HepG2 (cell line): ENCODE results near the gene TIMM44. TPM values are rescaled to one million over a fixed set of nuclear protein-coding genes. Genes with fewer than 3 reads are reported as not detected.

Experiments used
- ARNTL ChIP-seq: sonication (generic); formaldehyde crosslinking; IDR thresholded peaks from 2 replicates; pipeline ENCODE4 v1.4.0; 2020; ENCODE audit warnings: mild to moderate bottlenecking, missing genetic modification reagents
- ASH2L ChIP-seq: fragments of 300-600, 200-600 bp; sonication (generic); IDR thresholded peaks from 2 replicates; pipeline ENCODE4 v1.7.0; 2017; ENCODE audit warnings: low read depth, mild to moderate bottlenecking, moderate library complexity, mixed read lengths, low read length; ENCODE audit not compliant: insufficient read length
- ATF4 ChIP-seq, 2 experiments: fragments of 450-650 bp in 1 of 2; sonication (generic) in 1 of 2; formaldehyde crosslinking; IDR thresholded peaks; 2 replicates each; pipeline versions ENCODE4 v1.5.0 to v1.8.0; 2020 to 2022; ENCODE audit warnings: mild to moderate bottlenecking in 1 of 2, missing genetic modification reagents in 1 of 2
- ISL2 ChIP-seq: sonication (generic); formaldehyde crosslinking; IDR thresholded peaks from 2 replicates; pipeline ENCODE4 v1.5.0; 2020; ENCODE audit warnings: missing genetic modification reagents
- NFRKB ChIP-seq: fragments of 450-650 bp; IDR thresholded peaks from 2 replicates; pipeline ENCODE4 v1.6.1; 2017
- NR3C1 ChIP-seq: sonication (generic); formaldehyde crosslinking; IDR thresholded peaks from 2 replicates; pipeline ENCODE4 v1.4.0; 2020; ENCODE audit warnings: missing genetic modification reagents
- POGZ ChIP-seq: sonication (generic); formaldehyde crosslinking; IDR thresholded peaks from 2 replicates; pipeline ENCODE4 v1.4.0; 2020; ENCODE audit warnings: mild to moderate bottlenecking, missing genetic modification reagents
- SOX6 ChIP-seq, 2 experiments: fragments of 450-650 bp in 1 of 2; sonication (generic) in 1 of 2; formaldehyde crosslinking in 1 of 2; IDR thresholded peaks; 2 replicates each; pipeline versions ENCODE4 v1.4.0 to v1.6.1; 2017 to 2020; ENCODE audit warnings: antibody characterized with exemption in 1 of 2, mild to moderate bottlenecking in 1 of 2, missing genetic modification reagents in 1 of 2
- XRCC5 ChIP-seq: fragments of 200-400 bp; formaldehyde crosslinking; optimal IDR thresholded peaks from 2 replicates; pipeline ENCODE3; 2017; ENCODE audit warnings: mild to moderate bottlenecking, low read length
- ZBTB34 ChIP-seq: sonication (generic); formaldehyde crosslinking; IDR thresholded peaks from 2 replicates; pipeline ENCODE4 v1.8.0; 2022; ENCODE audit warnings: mild to moderate bottlenecking, missing genetic modification reagents
- ZFP37 ChIP-seq: sonication (generic); formaldehyde crosslinking; IDR thresholded peaks from 2 replicates; pipeline ENCODE4 v1.4.0; 2020; ENCODE audit warnings: missing genetic modification reagents, borderline replicate concordance
- ZMYM4 ChIP-seq: sonication (generic); formaldehyde crosslinking; IDR thresholded peaks from 2 replicates; pipeline ENCODE4 v1.8.1; 2023; ENCODE audit warnings: mild to moderate bottlenecking, missing genetic modification reagents
- ZNF10 ChIP-seq: sonication (generic); formaldehyde crosslinking; IDR thresholded peaks from 2 replicates; pipeline ENCODE4 v1.4.0; 2020; ENCODE audit warnings: mild to moderate bottlenecking, low read depth, missing genetic modification reagents, borderline replicate concordance
- ZNF281 ChIP-seq: sonication (generic); formaldehyde crosslinking; IDR thresholded peaks from 2 replicates; pipeline ENCODE4 v1.4.0; 2020; ENCODE audit warnings: missing genetic modification reagents, borderline replicate concordance
- ZNF737 ChIP-seq: sonication (generic); formaldehyde crosslinking; IDR thresholded peaks from 2 replicates; pipeline ENCODE4 v1.5.0; 2020; ENCODE audit warnings: missing genetic modification reagents, mild to moderate bottlenecking, borderline replicate concordance
- ZNF788 ChIP-seq: sonication (generic); formaldehyde crosslinking; IDR thresholded peaks from 2 replicates; pipeline ENCODE4 v1.5.0; 2020; ENCODE audit warnings: mild to moderate bottlenecking, missing genetic modification reagents, borderline replicate concordance
- polyA plus RNA-seq, 8 experiments: library from polyadenylated mRNA; depleted of rRNA in 3 of 8; stranded (reverse) in 7 of 8; unstranded in 1 of 8; fragments of >200 nt; fragmentation: Illumina TruSeq in 4 of 8; extraction: Trizol in 4 of 8; gene quantifications; 2 replicates each; pipeline versions ENCODE4 v1.2.1 to v1.2.3, GENCODE V29; 2011 to 2016; ENCODE audit warnings: low read depth in 4 of 8, missing spikeins in 1 of 8, mixed read lengths in 1 of 8; ENCODE audit not compliant: insufficient read depth in 1 of 8
- total RNA-seq, 5 experiments: library from RNA; depleted of rRNA; stranded (reverse); fragments of >200 nt; fragmentation: Illumina TruSeq; extraction: Trizol; gene quantifications; 2 replicates each; pipeline ENCODE4 v1.2.3, GENCODE V29; 2016; ENCODE audit warnings: low read depth in 1 of 5
- TF ChIP-seq, protein P1 (sequence below): sonication (generic); formaldehyde crosslinking; IDR thresholded peaks from 2 replicates; pipeline ENCODE4 v1.4.0; 2020; ENCODE audit warnings: missing genetic modification reagents, mild to moderate bottlenecking, borderline replicate concordance
- TF ChIP-seq, protein P2 (sequence below): IDR thresholded peaks from 2 replicates; pipeline ENCODE4 v1.6.1; 2016; ENCODE audit warnings: mild to moderate bottlenecking
- TF ChIP-seq, protein P3 (sequence below): sonication (generic); formaldehyde crosslinking; IDR thresholded peaks from 2 replicates; pipeline ENCODE4 v1.4.0; 2020; ENCODE audit warnings: mild to moderate bottlenecking, missing genetic modification reagents

The TIMM44 gene
- total and polyA plus RNA-seq, 2 of the 13 experiments (the other 11 are each of a cell fraction or from before 2014, with no cell fraction given) = 42.9 to 72.6 TPM

- TF ChIP-seq, protein P1, sequence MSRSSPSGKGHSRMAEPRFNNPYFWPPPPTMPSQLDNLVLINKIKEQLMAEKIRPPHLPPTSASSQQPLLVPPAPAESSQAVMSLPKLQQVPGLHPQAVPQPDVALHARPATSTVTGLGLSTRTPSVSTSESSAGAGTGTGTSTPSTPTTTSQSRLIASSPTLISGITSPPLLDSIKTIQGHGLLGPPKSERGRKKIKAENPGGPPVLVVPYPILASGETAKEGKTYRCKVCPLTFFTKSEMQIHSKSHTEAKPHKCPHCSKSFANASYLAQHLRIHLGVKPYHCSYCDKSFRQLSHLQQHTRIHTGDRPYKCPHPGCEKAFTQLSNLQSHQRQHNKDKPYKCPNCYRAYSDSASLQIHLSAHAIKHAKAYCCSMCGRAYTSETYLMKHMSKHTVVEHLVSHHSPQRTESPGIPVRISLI (CRISPR knock-in tag) = no peak
- TF ChIP-seq XRCC5 (peak; percentile 15), ZNF10 (CRISPR knock-in tag) (no peak), ATF4 (CRISPR knock-in tag; IDR thresholded peaks at IDR 0.05) (peak; percentile 76 to 99; a peak in 3 of 4 replicates), NR3C1 (CRISPR knock-in tag) (no peak), ARNTL (CRISPR knock-in tag) (peak; percentile 81; the same call in 1 of the 2 replicates), ASH2L (peak; percentile 55), POGZ (CRISPR knock-in tag) (peak; percentile 85), ZFP37 (CRISPR knock-in tag) (0 out of 2 replicates have a peak, but pooled peaks have one; percentile 35), ZNF737 (CRISPR knock-in tag) (no peak), SOX6 (IDR thresholded peaks at IDR 0.05) (no peak), SOX6 (CRISPR knock-in tag; IDR thresholded peaks at IDR 0.05) (peak; percentile 67; the same call in 1 of the 2 replicates), NFRKB (peak; percentile 81), ZNF788 (CRISPR knock-in tag) (peak; percentile 90; the same call in 1 of the 2 replicates), ZNF281 (CRISPR knock-in tag) (no peak), ZMYM4 (CRISPR knock-in tag) (peak; percentile 83), ZBTB34 (CRISPR knock-in tag) (0 out of 2 replicates have a peak, but pooled peaks have one; percentile 31), ISL2 (CRISPR knock-in tag) (peak; percentile 28; the same call in 1 of the 2 replicates)
- TF ChIP-seq, protein P2, sequence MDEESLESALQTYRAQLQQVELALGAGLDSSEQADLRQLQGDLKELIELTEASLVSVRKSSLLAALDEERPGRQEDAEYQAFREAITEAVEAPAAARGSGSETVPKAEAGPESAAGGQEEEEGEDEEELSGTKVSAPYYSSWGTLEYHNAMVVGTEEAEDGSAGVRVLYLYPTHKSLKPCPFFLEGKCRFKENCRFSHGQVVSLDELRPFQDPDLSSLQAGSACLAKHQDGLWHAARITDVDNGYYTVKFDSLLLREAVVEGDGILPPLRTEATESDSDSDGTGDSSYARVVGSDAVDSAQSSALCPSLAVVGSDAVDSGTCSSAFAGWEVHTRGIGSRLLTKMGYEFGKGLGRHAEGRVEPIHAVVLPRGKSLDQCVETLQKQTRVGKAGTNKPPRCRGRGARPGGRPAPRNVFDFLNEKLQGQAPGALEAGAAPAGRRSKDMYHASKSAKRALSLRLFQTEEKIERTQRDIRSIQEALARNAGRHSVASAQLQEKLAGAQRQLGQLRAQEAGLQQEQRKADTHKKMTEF (CRISPR knock-in tag) = peak; percentile 85
- TF ChIP-seq, protein P3, sequence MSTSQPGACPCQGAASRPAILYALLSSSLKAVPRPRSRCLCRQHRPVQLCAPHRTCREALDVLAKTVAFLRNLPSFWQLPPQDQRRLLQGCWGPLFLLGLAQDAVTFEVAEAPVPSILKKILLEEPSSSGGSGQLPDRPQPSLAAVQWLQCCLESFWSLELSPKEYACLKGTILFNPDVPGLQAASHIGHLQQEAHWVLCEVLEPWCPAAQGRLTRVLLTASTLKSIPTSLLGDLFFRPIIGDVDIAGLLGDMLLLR (CRISPR knock-in tag) = peak; percentile 92
These were observed at the start of gene TIMM44 (continued) for GRCh38 chr19:7943444-7944176.
